Astrocyte of the spinal cord (primary cell): ENCODE data around the gene MAN2B2.

Experiments used
- DNase-seq: peaks from one replicate; pipeline ENCODE4 v3.0.0; 2011; ENCODE audit warnings: low read depth, low spot score
- H3K4me3 ChIP-seq: 2 replicates; pipeline ENCODE4 v1.5.1; 2011; ENCODE audit warnings: low read depth, mild to moderate bottlenecking, low read length, moderate library complexity
- in situ Hi-C: cut with HindIII; loops from 2 replicates; pipeline ENCODE4 v1.10.0; 2017; ENCODE audit warnings: low sequenced_read_pairs
- TF ChIP-seq, protein P1 (sequence below): IDR thresholded peaks from 2 replicates; pipeline ENCODE4 v1.5.1; 2012; ENCODE audit warnings: low read depth, mild to moderate bottlenecking, low read length, inconsistent platforms

The MAN2B2 gene

GRCh38 chr4:6562931-6563901 is 11.8 kb upstream of the MAN2B2 start:
- TF ChIP-seq, protein P1, sequence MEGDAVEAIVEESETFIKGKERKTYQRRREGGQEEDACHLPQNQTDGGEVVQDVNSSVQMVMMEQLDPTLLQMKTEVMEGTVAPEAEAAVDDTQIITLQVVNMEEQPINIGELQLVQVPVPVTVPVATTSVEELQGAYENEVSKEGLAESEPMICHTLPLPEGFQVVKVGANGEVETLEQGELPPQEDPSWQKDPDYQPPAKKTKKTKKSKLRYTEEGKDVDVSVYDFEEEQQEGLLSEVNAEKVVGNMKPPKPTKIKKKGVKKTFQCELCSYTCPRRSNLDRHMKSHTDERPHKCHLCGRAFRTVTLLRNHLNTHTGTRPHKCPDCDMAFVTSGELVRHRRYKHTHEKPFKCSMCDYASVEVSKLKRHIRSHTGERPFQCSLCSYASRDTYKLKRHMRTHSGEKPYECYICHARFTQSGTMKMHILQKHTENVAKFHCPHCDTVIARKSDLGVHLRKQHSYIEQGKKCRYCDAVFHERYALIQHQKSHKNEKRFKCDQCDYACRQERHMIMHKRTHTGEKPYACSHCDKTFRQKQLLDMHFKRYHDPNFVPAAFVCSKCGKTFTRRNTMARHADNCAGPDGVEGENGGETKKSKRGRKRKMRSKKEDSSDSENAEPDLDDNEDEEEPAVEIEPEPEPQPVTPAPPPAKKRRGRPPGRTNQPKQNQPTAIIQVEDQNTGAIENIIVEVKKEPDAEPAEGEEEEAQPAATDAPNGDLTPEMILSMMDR: no peak
- DNase-seq: peak; percentile 11
- H3K4me3 ChIP-seq: peak overlapping the region; percentile 2
- in situ Hi-C loops: no loop called here

DNA sequence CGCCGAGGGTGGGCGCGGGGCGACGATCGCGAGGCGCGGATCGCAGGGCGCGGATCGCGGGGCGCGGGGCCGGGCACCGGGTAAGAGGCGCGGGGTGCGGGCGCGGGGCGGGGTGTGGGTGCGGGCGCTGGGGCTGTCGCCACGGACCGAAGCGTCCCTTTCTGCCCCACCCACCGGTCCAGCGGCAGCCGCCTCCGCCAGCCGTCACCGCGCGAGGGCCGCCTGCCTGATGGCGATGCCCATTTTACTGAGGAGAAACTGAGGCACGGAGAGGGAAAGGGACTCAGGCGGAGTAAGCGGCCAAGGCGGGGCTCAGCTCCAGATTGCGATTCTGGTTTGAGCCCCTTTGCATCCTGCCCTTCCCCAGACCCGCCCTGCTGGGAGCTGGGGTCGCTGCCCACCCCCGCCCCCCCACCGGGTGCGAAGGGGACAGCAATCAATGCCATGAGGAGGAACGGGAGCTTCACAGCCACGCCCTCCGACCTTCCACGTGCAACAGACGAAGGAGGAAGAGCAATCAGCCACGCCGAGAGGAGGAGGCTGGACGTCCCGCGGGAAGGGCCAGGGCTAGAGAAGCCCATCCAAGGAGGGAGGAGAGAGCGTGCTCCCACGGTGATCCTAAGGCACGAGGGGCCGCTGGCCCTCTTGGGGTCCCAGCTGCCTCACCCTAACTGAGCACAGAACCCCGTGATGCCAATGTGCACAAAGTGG is 10.9 kb upstream of the MAN2B2 start:
- H3K4me3 ChIP-seq: no peak overlapping the region
- no peak for DNase-seq
- TF ChIP-seq, protein P1: no peak
- in situ Hi-C loops: no loop called here

- H3K4me3 ChIP-seq: no peak overlapping the region
- DNase-seq: no peak
- TF ChIP-seq, protein P1: no peak
- in situ Hi-C loops: no loop called here
Measured at GRCh38 chr4:6565691-6566390, 9.1 kb upstream of the MAN2B2 start.

- DNase-seq: no peak
- in situ Hi-C loops: no loop called here
Measured at GRCh38 chr4:6566391-6567190, 8.4 kb upstream of the MAN2B2 start.

DNA sequence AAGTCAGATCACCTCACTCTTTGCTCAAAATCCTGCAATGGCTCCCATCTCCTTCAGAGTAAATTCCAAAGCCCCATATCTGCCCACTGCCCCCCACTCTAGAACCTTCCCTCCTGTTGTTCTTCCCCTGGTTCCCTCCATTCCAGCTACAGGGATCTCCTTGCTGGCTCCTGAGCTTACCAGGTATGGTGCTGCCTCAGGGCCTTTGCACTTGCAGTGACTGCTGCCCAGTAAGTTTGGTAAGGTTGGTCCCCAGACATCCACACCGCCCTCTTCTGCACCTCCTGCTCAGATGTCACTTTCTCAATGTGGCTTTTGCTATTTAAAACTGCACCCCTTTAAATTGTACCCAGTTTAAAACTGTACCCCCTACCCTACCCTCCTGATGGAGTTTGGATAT is 7.8 kb upstream of the MAN2B2 start:
- no peak overlapping the region for H3K4me3 ChIP-seq
- TF ChIP-seq, protein P1: no peak
- in situ Hi-C loops: no loop called here
- DNase-seq: no peak

More at GRCh38 chr4:6566391-6567190, 8.4 kb upstream of the MAN2B2 start:
- H3K4me3 ChIP-seq: no peak overlapping the region
- TF ChIP-seq, protein P1: no peak
